ENCODE measurements around the gene PRR33. TPM values are rescaled to one million over a fixed set of nuclear protein-coding genes. Genes with fewer than 3 reads are reported as not detected.

The PRR33 gene
- total RNA-seq, 2 donors from 2014 or later = not detected

DNA sequence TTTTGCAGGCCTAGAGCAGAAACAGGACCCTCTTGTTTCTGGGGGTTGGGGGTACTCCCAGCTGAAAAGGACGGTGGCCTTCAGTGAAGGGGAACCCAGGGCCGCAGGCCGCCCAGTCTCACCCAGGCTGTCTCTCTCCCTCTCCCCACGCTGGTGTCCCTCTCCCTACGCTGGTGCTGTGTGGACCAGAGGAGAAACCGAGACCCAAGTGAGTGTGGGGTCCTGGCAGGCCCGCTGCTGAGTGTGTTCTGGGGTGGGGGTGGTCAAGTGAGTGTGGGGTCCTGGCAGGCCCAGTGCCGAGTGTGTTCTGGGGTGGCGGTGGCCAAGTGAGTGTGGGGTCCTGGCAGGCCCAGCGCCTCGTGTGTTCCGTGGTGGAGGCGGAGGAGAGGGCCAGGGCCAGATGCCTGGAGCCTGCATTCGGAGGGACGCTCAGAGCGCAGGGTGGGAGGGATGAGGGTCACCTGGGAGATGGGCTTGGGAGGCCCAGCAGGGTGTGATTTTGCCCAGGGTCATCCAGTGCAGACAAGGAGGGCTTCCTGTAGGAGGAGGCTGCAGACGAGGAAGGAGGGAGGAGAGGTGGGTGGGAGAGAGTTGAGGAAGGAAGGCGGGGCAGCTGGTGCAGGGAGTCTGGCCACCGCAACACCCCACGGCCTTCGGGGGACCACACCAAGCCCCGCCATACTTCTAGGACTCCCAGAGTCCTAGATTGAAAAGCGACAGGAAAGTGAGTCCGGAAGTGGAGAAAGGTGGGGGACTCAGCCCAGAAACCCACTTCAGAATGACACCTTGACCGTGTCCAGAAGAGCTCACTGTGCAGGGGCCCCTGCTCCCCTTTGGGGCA lies 38.1 kb upstream of the PRR33 start:
- H3K9me3 ChIP-seq = no peaks in the 10 kb centered on the region
- DNase-seq = no peak
- intact Hi-C loops (cut with DNase I) = no loop called here

DNA sequence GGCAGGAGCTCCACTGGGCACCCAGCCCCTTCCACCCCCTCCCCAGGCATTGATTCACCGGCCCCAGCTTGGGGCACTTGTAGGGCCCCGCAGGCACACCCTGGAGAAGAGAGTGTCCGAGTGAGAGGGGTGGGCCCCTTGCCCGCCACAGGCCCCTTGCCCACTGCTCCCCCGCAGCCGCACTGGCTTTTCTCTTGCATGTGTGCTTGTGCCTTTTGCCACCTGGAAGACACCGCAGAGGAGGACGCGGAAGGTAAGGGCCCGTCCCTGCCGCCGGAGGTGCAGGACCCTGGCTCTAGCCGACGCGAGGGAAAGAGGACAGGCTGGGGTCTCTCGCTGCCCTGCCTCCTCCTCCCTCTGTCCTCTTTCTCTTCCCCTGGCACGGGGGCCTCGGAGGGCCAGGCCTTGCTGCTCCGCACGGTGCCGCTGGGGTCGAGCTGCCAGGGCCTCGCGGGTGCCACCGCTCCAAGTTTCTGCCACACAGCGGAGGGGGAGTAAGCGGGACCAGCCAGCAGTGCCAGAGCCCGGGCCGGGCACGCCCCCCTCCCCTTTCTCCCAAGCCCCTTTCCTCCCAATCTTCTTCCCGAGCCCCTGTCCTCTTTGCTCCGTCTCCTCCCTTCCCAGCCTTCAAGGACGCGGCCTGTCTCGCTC lies 37.3 kb upstream of the PRR33 start:
- DNase-seq = no peak
- TF ChIP-seq, protein P1, sequence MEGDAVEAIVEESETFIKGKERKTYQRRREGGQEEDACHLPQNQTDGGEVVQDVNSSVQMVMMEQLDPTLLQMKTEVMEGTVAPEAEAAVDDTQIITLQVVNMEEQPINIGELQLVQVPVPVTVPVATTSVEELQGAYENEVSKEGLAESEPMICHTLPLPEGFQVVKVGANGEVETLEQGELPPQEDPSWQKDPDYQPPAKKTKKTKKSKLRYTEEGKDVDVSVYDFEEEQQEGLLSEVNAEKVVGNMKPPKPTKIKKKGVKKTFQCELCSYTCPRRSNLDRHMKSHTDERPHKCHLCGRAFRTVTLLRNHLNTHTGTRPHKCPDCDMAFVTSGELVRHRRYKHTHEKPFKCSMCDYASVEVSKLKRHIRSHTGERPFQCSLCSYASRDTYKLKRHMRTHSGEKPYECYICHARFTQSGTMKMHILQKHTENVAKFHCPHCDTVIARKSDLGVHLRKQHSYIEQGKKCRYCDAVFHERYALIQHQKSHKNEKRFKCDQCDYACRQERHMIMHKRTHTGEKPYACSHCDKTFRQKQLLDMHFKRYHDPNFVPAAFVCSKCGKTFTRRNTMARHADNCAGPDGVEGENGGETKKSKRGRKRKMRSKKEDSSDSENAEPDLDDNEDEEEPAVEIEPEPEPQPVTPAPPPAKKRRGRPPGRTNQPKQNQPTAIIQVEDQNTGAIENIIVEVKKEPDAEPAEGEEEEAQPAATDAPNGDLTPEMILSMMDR (IDR thresholded peaks at IDR 0.05) = no peak
- Histone ChIP-seq H3K4me3 (no peak overlapping the region), H3K4me1 (no peaks in the 10 kb centered on the region), H3K9ac (ENCODE audit: low read depth in 2 of 2, low read length in 2 of 2) (no peak overlapping the region), H3K27ac (no peak overlapping the region), H3K9me3 (no peaks in the 10 kb centered on the region), H3K36me3 (no peaks in the 10 kb centered on the region), H3K27me3 (no peaks in the 10 kb centered on the region)
- intact Hi-C loops (cut with DNase I) = no loop called here

More for the DNA sequence above, 38.1 kb upstream of the PRR33 start:
- H3K27ac ChIP-seq = no peak overlapping the region
- H3K4me1 ChIP-seq = no peaks in the 10 kb centered on the region
- no peak overlapping the region for H3K9ac ChIP-seq (ENCODE audit: low read depth in 2 of 2, low read length in 2 of 2)
- H3K27me3 ChIP-seq = no peaks in the 10 kb centered on the region
- H3K4me3 ChIP-seq = no peak overlapping the region
- TF ChIP-seq, protein P1 (IDR thresholded peaks at IDR 0.05) = no peak
- H3K36me3 ChIP-seq = no peaks in the 10 kb centered on the region

DNA sequence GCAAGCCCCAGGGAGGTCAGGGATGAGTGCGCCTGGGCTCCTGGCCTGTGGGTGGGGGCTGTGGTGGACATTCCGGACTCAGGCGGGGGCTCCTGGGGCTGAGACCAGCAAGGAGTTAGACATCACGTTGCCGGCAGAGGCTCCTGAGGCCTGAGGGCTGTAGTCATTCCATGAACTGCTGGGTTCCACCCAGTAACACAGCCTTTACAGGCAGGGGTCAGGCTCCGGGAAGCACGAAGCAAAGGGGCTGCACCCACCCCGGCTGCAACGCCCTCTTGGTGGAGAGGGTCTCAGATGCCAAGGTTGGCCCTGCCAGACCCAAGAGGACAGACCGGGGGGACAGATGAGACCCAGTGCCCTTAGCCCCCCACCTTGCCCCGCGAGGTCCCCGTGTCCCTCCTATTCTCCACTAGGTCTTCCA lies 36.8 kb upstream of the PRR33 start:
- no peak for DNase-seq
- no peaks in the 10 kb centered on the region for H3K27me3 ChIP-seq
- TF ChIP-seq, protein P1 (IDR thresholded peaks at IDR 0.05) = no peak
- no peak overlapping the region for H3K9ac ChIP-seq (ENCODE audit: low read depth in 2 of 2, low read length in 2 of 2)
- H3K4me1 ChIP-seq = no peaks in the 10 kb centered on the region
- H3K27ac ChIP-seq = no peak overlapping the region
- H3K4me3 ChIP-seq = no peak overlapping the region
- no peaks in the 10 kb centered on the region for H3K9me3 ChIP-seq
- intact Hi-C loops (cut with DNase I) = no loop called here
- no peaks in the 10 kb centered on the region for H3K36me3 ChIP-seq

DNA sequence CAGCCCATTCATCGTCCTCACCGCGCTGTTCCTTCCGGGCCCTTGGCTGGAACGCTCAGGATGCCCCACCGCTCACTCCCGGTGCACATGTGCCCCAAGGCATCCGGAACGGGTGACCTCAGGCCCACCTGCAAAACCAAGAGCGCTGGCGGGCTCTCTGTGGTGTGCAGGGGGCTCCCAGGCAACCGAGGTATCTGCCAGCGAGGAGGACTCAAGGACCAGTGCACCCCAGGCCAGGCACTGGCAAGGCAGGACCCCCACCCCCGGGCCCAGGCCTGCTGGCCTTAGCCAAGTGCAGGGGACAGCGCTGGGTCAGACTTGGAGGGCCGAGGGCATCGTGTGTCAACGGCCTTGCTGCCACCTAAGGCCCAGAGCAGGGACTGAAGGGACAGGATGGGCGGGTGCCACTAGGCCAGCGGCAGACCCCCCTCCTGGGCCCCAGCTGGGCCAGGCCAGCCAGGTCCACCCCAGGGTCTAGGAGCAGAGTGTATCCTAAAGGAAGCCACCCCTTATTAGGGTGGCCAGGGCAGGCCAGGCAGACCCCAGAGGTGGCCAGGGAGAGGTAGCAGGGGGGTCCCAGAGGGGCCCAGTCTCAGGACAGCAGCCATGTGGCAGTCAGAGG lies 36.3 kb upstream of the PRR33 start:
- Histone ChIP-seq H3K27me3 (no peaks in the 10 kb centered on the region), H3K4me1 (no peaks in the 10 kb centered on the region), H3K4me3 (no peak overlapping the region), H3K27ac (no peak overlapping the region), H3K9me3 (no peaks in the 10 kb centered on the region), H3K36me3 (no peaks in the 10 kb centered on the region), H3K9ac (ENCODE audit: low read depth in 2 of 2, low read length in 2 of 2) (no peak overlapping the region)
- no peak for DNase-seq
- intact Hi-C loops (cut with DNase I) = no loop called here
- TF ChIP-seq, protein P1 (IDR thresholded peaks at IDR 0.05) = no peak

DNA sequence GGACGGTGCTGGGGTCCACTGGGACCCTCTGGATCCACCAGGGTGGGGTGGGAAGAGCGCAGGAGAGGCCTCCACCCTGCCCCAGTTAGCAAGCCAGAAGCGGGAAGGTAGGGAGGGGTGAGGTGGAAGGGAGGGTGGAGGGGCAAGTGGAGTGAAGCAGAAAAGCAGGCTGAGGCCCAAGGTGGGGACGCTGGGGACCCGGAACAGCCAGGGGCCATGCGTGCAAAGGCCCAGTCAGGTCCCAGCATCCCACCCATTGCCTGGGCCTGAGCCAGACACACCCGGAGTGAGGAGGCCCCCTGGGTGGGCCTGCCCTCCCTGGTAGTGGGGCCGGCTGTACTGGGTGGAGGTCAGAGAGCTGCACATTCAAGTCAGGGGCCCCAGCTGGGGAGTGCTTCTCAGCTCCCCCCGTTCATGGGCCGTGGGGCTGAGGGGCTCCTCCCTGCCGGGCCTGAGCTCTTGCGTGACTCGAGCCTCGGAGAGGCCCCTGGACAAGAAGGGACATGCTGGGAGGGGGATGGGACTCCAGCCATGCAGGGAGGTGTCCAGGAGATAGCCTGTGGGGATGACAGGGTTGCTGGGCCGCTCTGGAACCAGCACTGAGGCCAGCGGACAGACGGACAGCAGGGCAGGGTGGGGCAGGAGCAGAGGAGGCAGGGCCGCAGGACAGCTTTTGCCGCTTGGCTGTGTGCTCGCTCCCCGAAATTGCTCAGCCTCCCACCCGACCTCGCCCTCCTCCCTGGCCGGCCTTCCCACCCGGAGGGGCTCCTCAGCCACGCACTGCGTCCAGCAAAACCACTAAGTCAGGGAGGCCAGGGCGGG lies 35.5 kb upstream of the PRR33 start:
- H3K27ac ChIP-seq = no peak overlapping the region
- DNase-seq = no peak
- intact Hi-C loops (cut with DNase I) = no loop called here
- TF ChIP-seq, protein P1 (IDR thresholded peaks at IDR 0.05) = no peak
- H3K36me3 ChIP-seq = no peaks in the 10 kb centered on the region
- H3K4me1 ChIP-seq = no peaks in the 10 kb centered on the region
- H3K9me3 ChIP-seq = no peaks in the 10 kb centered on the region
- no peak overlapping the region for H3K4me3 ChIP-seq
- H3K9ac ChIP-seq (ENCODE audit: low read depth in 2 of 2, low read length in 2 of 2) = no peak overlapping the region
- H3K27me3 ChIP-seq = no peaks in the 10 kb centered on the region

Measured in colonic mucosa (tissue), 4 donors.